ENCODE data around the gene CACNB1.

CACNB1 gene

DNA sequence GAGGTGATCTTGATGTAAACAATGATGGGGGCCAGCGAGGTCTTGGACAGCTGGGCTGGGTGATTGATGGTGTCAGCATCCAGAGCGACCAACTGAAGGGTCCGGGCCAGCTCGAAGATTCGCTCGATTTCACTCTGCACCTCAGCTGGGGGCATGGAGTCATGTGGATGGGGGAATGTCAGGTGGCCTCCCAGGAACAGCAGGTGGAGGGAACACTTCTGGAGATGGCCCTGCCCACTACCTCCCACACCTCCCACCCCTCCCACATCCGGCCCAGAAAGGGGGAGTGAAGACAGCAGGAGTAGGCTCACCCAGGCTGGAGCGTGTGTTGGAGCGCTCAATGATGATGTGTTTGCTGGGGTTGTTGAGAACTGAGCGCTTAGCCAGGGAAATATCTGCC lies 13.7 kb downstream of the CACNB1 start:
- Histone ChIP-seq H3K27ac (replicated peaks) (no peak overlapping the region), H3K27me3 (ENCODE audit: insufficient read depth, poor library complexity, severe bottlenecking) (no peaks in the 10 kb centered on the region), H3K4me3 (replicated peaks; ENCODE audit: insufficient read depth, low read length) (no peak overlapping the region)
- no peak for TF ChIP-seq REST (IDR thresholded peaks at IDR 0.05; ENCODE audit: insufficient replicate concordance, low read depth)
- no peak for TF ChIP-seq POLR2AphosphoS5 (IDR thresholded peaks at IDR 0.05; ENCODE audit: low read depth)
- TF ChIP-seq GABPA (IDR thresholded peaks at IDR 0.05; ENCODE audit: low read depth): no peak
- TF ChIP-seq CTCF (IDR thresholded peaks at IDR 0.05; ENCODE audit: insufficient read depth, low read length): no peak
- TF ChIP-seq SPI1 (IDR thresholded peaks at IDR 0.05; ENCODE audit: borderline replicate concordance, low read depth): no peak
- DNase-seq (ENCODE audit: low read depth in 1 of 2, low spot score in 1 of 2): no peak

GRCh38 chr17:39183045-39183444 lies 14.4 kb downstream of the CACNB1 start:
- no peak overlapping the region for H3K4me3 ChIP-seq (replicated peaks; ENCODE audit: insufficient read depth, low read length)
- no peaks in the 10 kb centered on the region for H3K27me3 ChIP-seq (ENCODE audit: insufficient read depth, poor library complexity, severe bottlenecking)
- DNase-seq (ENCODE audit: low read depth in 1 of 2, low spot score in 1 of 2): no peak
- no peak overlapping the region for H3K27ac ChIP-seq (replicated peaks)
- TF ChIP-seq SPI1 (IDR thresholded peaks at IDR 0.05; ENCODE audit: borderline replicate concordance, low read depth) (no peak), GABPA (IDR thresholded peaks at IDR 0.05; ENCODE audit: low read depth) (no peak), POLR2AphosphoS5 (IDR thresholded peaks at IDR 0.05; ENCODE audit: low read depth) (no peak), REST (IDR thresholded peaks at IDR 0.05; ENCODE audit: insufficient replicate concordance, low read depth) (no peak), CTCF (IDR thresholded peaks at IDR 0.05; ENCODE audit: insufficient read depth, low read length) (no peak)

DNA sequence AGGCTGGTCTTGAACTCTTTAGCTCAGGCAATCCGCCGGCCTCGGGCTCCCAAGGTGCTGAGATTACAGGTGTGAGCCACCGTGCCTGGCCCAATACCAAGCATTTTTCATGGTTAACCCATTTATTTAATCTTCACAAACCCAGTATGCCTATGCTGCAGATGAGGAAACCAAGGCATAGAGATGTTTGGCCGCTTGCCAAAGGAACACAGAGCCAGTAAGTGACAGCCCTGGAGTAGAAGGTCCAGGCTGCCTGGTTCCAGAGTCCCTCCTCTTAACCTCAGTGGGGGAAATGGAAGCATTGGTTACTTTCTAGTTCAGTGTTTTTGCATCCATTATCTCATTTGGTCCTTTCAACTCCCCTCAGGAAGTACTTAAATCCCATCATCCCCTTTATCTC lies 16.2 kb downstream of the CACNB1 start:
- H3K4me3 ChIP-seq (replicated peaks; ENCODE audit: insufficient read depth, low read length): no peak overlapping the region
- TF ChIP-seq POLR2AphosphoS5 (IDR thresholded peaks at IDR 0.05; ENCODE audit: low read depth): no peak
- no peaks in the 10 kb centered on the region for H3K27me3 ChIP-seq (ENCODE audit: insufficient read depth, poor library complexity, severe bottlenecking)
- H3K27ac ChIP-seq (replicated peaks): no peak overlapping the region
- DNase-seq (ENCODE audit: low read depth in 1 of 2, low spot score in 1 of 2): no peak

DNA sequence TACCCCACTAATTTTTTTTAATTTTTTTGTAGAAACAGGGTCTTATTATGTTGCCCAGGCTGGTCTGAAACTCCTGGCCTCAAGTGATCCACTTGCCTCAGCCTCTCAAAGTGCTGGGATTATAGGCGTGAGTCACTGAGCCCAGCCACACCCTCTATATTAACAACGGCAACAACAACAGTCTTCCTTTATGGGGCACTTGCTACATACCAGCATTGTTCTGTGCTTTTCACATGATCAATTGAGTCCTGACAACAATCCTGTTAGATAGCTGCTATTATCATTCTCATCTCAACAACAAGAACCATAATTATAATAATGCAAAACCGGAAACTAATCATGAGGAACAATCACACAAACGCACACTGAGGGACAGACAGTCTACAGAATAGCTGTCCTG lies 18.9 kb downstream of the CACNB1 start:
- Histone ChIP-seq H3K4me3 (replicated peaks; ENCODE audit: insufficient read depth, low read length) (no peak overlapping the region), H3K27me3 (ENCODE audit: insufficient read depth, poor library complexity, severe bottlenecking) (no peaks in the 10 kb centered on the region), H3K27ac (replicated peaks) (no peak overlapping the region)
- DNase-seq (ENCODE audit: low read depth in 1 of 2, low spot score in 1 of 2): no peak
- no peak for TF ChIP-seq REST (IDR thresholded peaks at IDR 0.05; ENCODE audit: insufficient replicate concordance, low read depth)
- no peak for TF ChIP-seq SPI1 (IDR thresholded peaks at IDR 0.05; ENCODE audit: borderline replicate concordance, low read depth)
- no peak for TF ChIP-seq POLR2AphosphoS5 (IDR thresholded peaks at IDR 0.05; ENCODE audit: low read depth)
- TF ChIP-seq GABPA (IDR thresholded peaks at IDR 0.05; ENCODE audit: low read depth): no peak
- no peak for TF ChIP-seq CTCF (IDR thresholded peaks at IDR 0.05; ENCODE audit: insufficient read depth, low read length)

Data from HL-60 (cell line).